Ovary (tissue), 3 donors: ENCODE data around the gene ACSF3.

Experiments
- CTCF ChIP-seq, 3 donors: fragments of 450-650 bp in 2 of 3; fragments of 200-600 bp in 1 of 3; IDR thresholded peaks; one replicate each; pipeline versions ENCODE4 v1.5.1 to v1.8.0; 2016 to 2022; ENCODE audit warnings: antibody characterized with exemption in 3 of 3, mild to moderate bottlenecking in 1 of 3
- POLR2A ChIP-seq: fragments of 450-650 bp; IDR thresholded peaks from one replicate; pipeline ENCODE4 v1.6.1; 2017; ENCODE audit warnings: antibody characterized with exemption, mild to moderate bottlenecking, moderate library complexity
- donor health status: DM: no; HTN: no; CAD: no.

- TF ChIP-seq CTCF (IDR thresholded peaks at IDR 0.05): no peak
- TF ChIP-seq POLR2A: no peak
Measured at GRCh38 chr16:89055313-89055712, 38.3 kb upstream of the ACSF3 start.
